GM21529 (cell line): ENCODE results near the gene MSI1.
"Not testable (repeated sequence)": the region's sequence is repeated elsewhere in the genome, so short reads cannot be mapped to it uniquely, and the experiment has no call there.

Experiments
- ATAC-seq: cut with Tn5 transposase; IDR thresholded peaks from one replicate; pipeline ENCODE4 v1.9.1; 2021; ENCODE audit not compliant: unreplicated experiment

MSI1 gene

GRCh38 chr12:120357104-120357503 lies 11.9 kb downstream of the MSI1 start:
- no peak for ATAC-seq

- ATAC-seq = no peak
Observed at GRCh38 chr12:120356567-120357030, 12.4 kb downstream of the MSI1 start.

- no peak for ATAC-seq
Observed at GRCh38 chr12:120353556-120354317, 15.2 kb downstream of the MSI1 start.

- no peak for ATAC-seq
Observed at GRCh38 chr12:120353136-120353535, 15.8 kb downstream of the MSI1 start.

GRCh38 chr12:120352117-120352516 lies 16.8 kb downstream of the MSI1 start:
- no peak for ATAC-seq

- no peak for ATAC-seq
Observed at GRCh38 chr12:120350576-120351350, 18.2 kb downstream of the MSI1 start.

- no peak for ATAC-seq
Observed at GRCh38 chr12:120347766-120348165, 21.2 kb downstream of the MSI1 start.

GRCh38 chr12:120346681-120347080 lies 22.3 kb downstream of the MSI1 start:
- no peak for ATAC-seq

GRCh38 chr12:120346031-120346430 lies 22.9 kb downstream of the MSI1 start:
- ATAC-seq = no peak

GRCh38 chr12:120343692-120344091 lies 25.3 kb downstream of the MSI1 start:
- no peak for ATAC-seq

- no peak for ATAC-seq
Observed at GRCh38 chr12:120343039-120343537, 25.9 kb downstream of the MSI1 start.

- ATAC-seq = no peak
Observed at GRCh38 chr12:120342175-120343038, 26.6 kb downstream of the MSI1 start.

GRCh38 chr12:120339256-120339655 lies 29.7 kb downstream of the MSI1 start:
- ATAC-seq = no peak

GRCh38 chr12:120337730-120338129 lies 31.2 kb downstream of the MSI1 start:
- ATAC-seq = no peak

- not testable (repeated sequence) for ATAC-seq
Observed at GRCh38 chr12:120336392-120336791, 32.6 kb downstream of the MSI1 start.

- ATAC-seq = not testable (repeated sequence)
Observed at GRCh38 chr12:120335447-120335846, 33.5 kb downstream of the MSI1 start.

GRCh38 chr12:120332523-120332922 lies 36.4 kb downstream of the MSI1 start:
- ATAC-seq = no peak

GRCh38 chr12:120332041-120332440 lies 36.9 kb downstream of the MSI1 start:
- no peak for ATAC-seq

- ATAC-seq = no peak
Observed at GRCh38 chr12:120331390-120331789, 37.6 kb downstream of the MSI1 start.

- ATAC-seq = no peak
Observed at GRCh38 chr12:120328228-120328627, 40.7 kb downstream of the MSI1 start.

- no peak for ATAC-seq
Observed at GRCh38 chr12:120327593-120327992, 41.4 kb downstream of the MSI1 start, which contains the start of gene PLA2G1B. Gene PLA2G1B (minus strand): TSS chr12:120327779. CDS start chr12:120327753, 26 bp downstream.
